HCEC 1CT (cell line): ENCODE data around the gene RRP15.

Experiments used
- DNase-seq: peaks from one replicate; pipeline ENCODE4 v3.0.0-alpha.2; 2017

The RRP15 gene

GRCh38 chr1:218284917-218285635 lies at the start of gene RRP15:
Gene RRP15, plus strand, starts transcription at chr1:218285293. Its CDS starts 24 bp downstream, at chr1:218285317.
- peak; percentile 84 for DNase-seq

GRCh38 chr1:218242171-218242570 lies 42.9 kb upstream of the RRP15 start:
- DNase-seq = no peak

- DNase-seq = no peak
These were observed 37.8 kb upstream of the RRP15 start for GRCh38 chr1:218247339-218247738.

GRCh38 chr1:218249338-218250140 lies 35.6 kb upstream of the RRP15 start:
- DNase-seq = no peak

- DNase-seq = no peak
These were observed 34.6 kb upstream of the RRP15 start for GRCh38 chr1:218250492-218250891.

GRCh38 chr1:218254296-218254946 lies 30.7 kb upstream of the RRP15 start:
- no peak for DNase-seq

GRCh38 chr1:218255090-218255489 lies 30.0 kb upstream of the RRP15 start:
- no peak for DNase-seq

- DNase-seq = no peak
These were observed 27.7 kb upstream of the RRP15 start for GRCh38 chr1:218257371-218257770.

- DNase-seq = no peak
These were observed 27.1 kb upstream of the RRP15 start for GRCh38 chr1:218257971-218258370.

GRCh38 chr1:218259339-218259738 lies 25.8 kb upstream of the RRP15 start:
- no peak for DNase-seq

GRCh38 chr1:218259800-218260199 lies 25.3 kb upstream of the RRP15 start:
- DNase-seq = peak; percentile 7

GRCh38 chr1:218262259-218262658 lies 22.8 kb upstream of the RRP15 start:
- no peak for DNase-seq

GRCh38 chr1:218266356-218266755 lies 18.7 kb upstream of the RRP15 start:
- DNase-seq = peak; percentile 23

- no peak for DNase-seq
These were observed 12.7 kb upstream of the RRP15 start for GRCh38 chr1:218272366-218272765.

- DNase-seq = no peak
These were observed 11.2 kb upstream of the RRP15 start for GRCh38 chr1:218273762-218274479.

- no peak for DNase-seq
These were observed 10.6 kb upstream of the RRP15 start for GRCh38 chr1:218274511-218274910.

GRCh38 chr1:218275823-218276222 lies 9.3 kb upstream of the RRP15 start:
- no peak for DNase-seq

GRCh38 chr1:218281285-218281684 lies 3.8 kb upstream of the RRP15 start:
- DNase-seq = no peak

- no peak for DNase-seq
These were observed 646 bp upstream of the RRP15 start for GRCh38 chr1:218284377-218284916.

- no peak for DNase-seq
These were observed 7.4 kb downstream of the RRP15 start for GRCh38 chr1:218292515-218292914.

- peak; percentile 59 for DNase-seq
These were observed 9.5 kb downstream of the RRP15 start for GRCh38 chr1:218294546-218294945.

GRCh38 chr1:218296162-218296561 lies 11.1 kb downstream of the RRP15 start:
- DNase-seq = no peak

- DNase-seq = no peak
These were observed 12.4 kb downstream of the RRP15 start for GRCh38 chr1:218297461-218297860.
